Measurements from ENCODE around the gene POLR3A. TPM values are rescaled to one million over a fixed set of nuclear protein-coding genes. Genes with fewer than 3 reads are reported as not detected.

The POLR3A gene
- polyA plus RNA-seq, 1 donor from 2014 or later, result 15.6 TPM

- H3K9me3 ChIP-seq (ENCODE audit: low read length), result no peaks in the 10 kb centered on the region
- H3K27me3 ChIP-seq (ENCODE audit: insufficient read depth, low read depth, low read length), result no peaks in the 10 kb centered on the region
- no peak overlapping the region for H2AFZ ChIP-seq (ENCODE audit: low read depth, low read length)
- H3K79me2 ChIP-seq (replicated peaks; ENCODE audit: insufficient read depth, low read length), result no peaks in the 10 kb centered on the region
- TF ChIP-seq REST (IDR thresholded peaks at IDR 0.05; ENCODE audit: borderline replicate concordance) (no peak), RAD21 (conservative IDR thresholded peaks at IDR 0.05) (no peak), SMC3 (conservative IDR thresholded peaks at IDR 0.05; ENCODE audit: poor library complexity) (no peak), POLR2AphosphoS5 (IDR thresholded peaks at IDR 0.05) (no peak), CTCF (IDR thresholded peaks at IDR 0.05; ENCODE audit: poor library complexity, severe bottlenecking) (no peak), EZH2 (IDR thresholded peaks at IDR 0.05; ENCODE audit: borderline replicate concordance, insufficient read depth, low read length, poor library complexity, severe bottlenecking) (no peak), MXI1 (conservative IDR thresholded peaks at IDR 0.05; ENCODE audit: poor library complexity, severe bottlenecking) (no peak), TAF1 (IDR thresholded peaks at IDR 0.05; ENCODE audit: low read depth) (no peak), EP300 (conservative IDR thresholded peaks at IDR 0.05; ENCODE audit: poor library complexity, severe bottlenecking) (no peak)
- no peaks in the 10 kb centered on the region for H3F3A ChIP-seq (ENCODE audit: insufficient read depth, low read length, poor library complexity, severe bottlenecking)
- H3K27ac ChIP-seq (ENCODE audit: low read length), result no peak overlapping the region
- no peak overlapping the region for H3K4me3 ChIP-seq (ENCODE audit: low read length)
- no peaks in the 10 kb centered on the region for H3K9me2 ChIP-seq (ENCODE audit: insufficient read depth, low read length)
- H3K36me3 ChIP-seq (ENCODE audit: insufficient read depth, low read length), result peaks cover 3% of the 10 kb centered on the region
- no peak overlapping the region for H3K4me2 ChIP-seq (ENCODE audit: low read length)
- no peaks in the 10 kb centered on the region for H4K20me1 ChIP-seq (ENCODE audit: insufficient read depth)
- H3K9ac ChIP-seq (ENCODE audit: low read length), result no peak overlapping the region
Observed at GRCh38 chr10:78021201-78021600, 8.1 kb downstream of the POLR3A start.

GRCh38 chr10:78019264-78019663 is 10.1 kb downstream of the POLR3A start:
- Histone ChIP-seq H3K4me3 (ENCODE audit: low read length) (no peak overlapping the region), H3K79me2 (replicated peaks; ENCODE audit: insufficient read depth, low read length) (no peaks in the 10 kb centered on the region), H3K4me2 (ENCODE audit: low read length) (no peak overlapping the region), H3K9me2 (ENCODE audit: insufficient read depth, low read length) (no peaks in the 10 kb centered on the region), H3K9me3 (ENCODE audit: low read length) (no peaks in the 10 kb centered on the region), H4K20me1 (ENCODE audit: insufficient read depth) (no peaks in the 10 kb centered on the region), H3F3A (ENCODE audit: insufficient read depth, low read length, poor library complexity, severe bottlenecking) (no peaks in the 10 kb centered on the region), H2AFZ (ENCODE audit: low read depth, low read length) (no peak overlapping the region), H3K9ac (ENCODE audit: low read length) (no peak overlapping the region), H3K27me3 (ENCODE audit: insufficient read depth, low read depth, low read length) (no peaks in the 10 kb centered on the region), H3K27ac (ENCODE audit: low read length) (no peak overlapping the region), H3K36me3 (ENCODE audit: insufficient read depth, low read length) (peaks cover 7% of the 10 kb centered on the region)
- no peak for TF ChIP-seq RAD21 (conservative IDR thresholded peaks at IDR 0.05)
- TF ChIP-seq MXI1 (conservative IDR thresholded peaks at IDR 0.05; ENCODE audit: poor library complexity, severe bottlenecking), result no peak
- TF ChIP-seq POLR2AphosphoS5 (IDR thresholded peaks at IDR 0.05), result no peak
- no peak for TF ChIP-seq EZH2 (IDR thresholded peaks at IDR 0.05; ENCODE audit: borderline replicate concordance, insufficient read depth, low read length, poor library complexity, severe bottlenecking)

All from neural cell (in vitro differentiated cells).